Endometrial microvascular endothelial cells (primary cell): ENCODE measurements around the gene MAP3K6. TPM values are rescaled to one million over a fixed set of nuclear protein-coding genes. Genes with fewer than 3 reads are reported as not detected.

ENCODE experiments used
- in situ Hi-C: cut with HindIII; loops from 2 replicates; pipeline ENCODE4 v1.10.0; 2017; ENCODE audit warnings: low sequenced_read_pairs, low pct_unique_long_range_greater_than_20kb; ENCODE audit errors: inconsistent ontology term
- total RNA-seq: library from RNA; depleted of rRNA; stranded (reverse); fragments of >200 nt; gene quantifications from one replicate; pipeline ENCODE4 v1.2.3, GENCODE V29; 2015; ENCODE audit errors: inconsistent ontology term

The MAP3K6 gene, protein sequence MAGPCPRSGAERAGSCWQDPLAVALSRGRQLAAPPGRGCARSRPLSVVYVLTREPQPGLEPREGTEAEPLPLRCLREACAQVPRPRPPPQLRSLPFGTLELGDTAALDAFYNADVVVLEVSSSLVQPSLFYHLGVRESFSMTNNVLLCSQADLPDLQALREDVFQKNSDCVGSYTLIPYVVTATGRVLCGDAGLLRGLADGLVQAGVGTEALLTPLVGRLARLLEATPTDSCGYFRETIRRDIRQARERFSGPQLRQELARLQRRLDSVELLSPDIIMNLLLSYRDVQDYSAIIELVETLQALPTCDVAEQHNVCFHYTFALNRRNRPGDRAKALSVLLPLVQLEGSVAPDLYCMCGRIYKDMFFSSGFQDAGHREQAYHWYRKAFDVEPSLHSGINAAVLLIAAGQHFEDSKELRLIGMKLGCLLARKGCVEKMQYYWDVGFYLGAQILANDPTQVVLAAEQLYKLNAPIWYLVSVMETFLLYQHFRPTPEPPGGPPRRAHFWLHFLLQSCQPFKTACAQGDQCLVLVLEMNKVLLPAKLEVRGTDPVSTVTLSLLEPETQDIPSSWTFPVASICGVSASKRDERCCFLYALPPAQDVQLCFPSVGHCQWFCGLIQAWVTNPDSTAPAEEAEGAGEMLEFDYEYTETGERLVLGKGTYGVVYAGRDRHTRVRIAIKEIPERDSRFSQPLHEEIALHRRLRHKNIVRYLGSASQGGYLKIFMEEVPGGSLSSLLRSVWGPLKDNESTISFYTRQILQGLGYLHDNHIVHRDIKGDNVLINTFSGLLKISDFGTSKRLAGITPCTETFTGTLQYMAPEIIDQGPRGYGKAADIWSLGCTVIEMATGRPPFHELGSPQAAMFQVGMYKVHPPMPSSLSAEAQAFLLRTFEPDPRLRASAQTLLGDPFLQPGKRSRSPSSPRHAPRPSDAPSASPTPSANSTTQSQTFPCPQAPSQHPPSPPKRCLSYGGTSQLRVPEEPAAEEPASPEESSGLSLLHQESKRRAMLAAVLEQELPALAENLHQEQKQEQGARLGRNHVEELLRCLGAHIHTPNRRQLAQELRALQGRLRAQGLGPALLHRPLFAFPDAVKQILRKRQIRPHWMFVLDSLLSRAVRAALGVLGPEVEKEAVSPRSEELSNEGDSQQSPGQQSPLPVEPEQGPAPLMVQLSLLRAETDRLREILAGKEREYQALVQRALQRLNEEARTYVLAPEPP (N-terminal part only)
- total RNA-seq = 18.0 TPM

DNA sequence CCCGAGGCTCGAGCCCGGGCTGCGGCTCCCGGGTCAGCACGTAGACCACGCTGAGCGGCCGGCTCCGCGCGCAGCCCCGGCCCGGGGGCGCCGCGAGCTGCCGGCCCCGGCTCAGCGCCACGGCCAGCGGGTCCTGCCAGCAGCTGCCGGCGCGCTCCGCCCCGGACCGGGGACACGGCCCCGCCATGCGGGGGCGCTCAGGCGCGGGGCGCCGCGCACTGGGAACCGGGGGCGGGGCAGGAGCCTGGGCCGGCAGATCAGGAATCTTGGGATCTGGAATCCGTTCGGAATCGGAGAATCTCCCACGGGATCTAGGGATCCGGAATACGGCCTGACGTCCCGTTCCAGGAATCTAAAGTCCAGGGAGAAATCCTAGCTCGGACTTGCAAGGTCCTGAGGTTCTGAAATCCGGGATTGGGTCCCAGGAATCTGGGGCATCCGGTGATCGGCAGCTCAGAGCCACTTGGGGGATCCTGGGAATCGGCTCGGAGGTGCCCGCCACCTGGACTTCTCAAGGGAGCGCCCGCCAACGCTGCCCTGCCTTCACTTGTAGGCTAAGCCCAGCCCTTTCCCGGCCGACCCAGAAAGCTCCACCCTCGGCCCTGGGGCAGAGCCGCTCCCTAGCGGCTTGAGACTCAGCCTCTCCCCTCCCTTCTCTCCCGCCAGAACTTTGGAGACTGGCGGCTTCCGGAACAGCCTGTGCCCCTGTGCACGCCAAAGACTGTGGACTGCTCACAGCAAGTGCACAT lies at the start of gene MAP3K6:
Gene MAP3K6 (minus strand): TSS at position 551 of the 749 bp plus-strand sequence. CDS start 364 bp downstream, at position 187.
- in situ Hi-C loops = no loop called here

DNA sequence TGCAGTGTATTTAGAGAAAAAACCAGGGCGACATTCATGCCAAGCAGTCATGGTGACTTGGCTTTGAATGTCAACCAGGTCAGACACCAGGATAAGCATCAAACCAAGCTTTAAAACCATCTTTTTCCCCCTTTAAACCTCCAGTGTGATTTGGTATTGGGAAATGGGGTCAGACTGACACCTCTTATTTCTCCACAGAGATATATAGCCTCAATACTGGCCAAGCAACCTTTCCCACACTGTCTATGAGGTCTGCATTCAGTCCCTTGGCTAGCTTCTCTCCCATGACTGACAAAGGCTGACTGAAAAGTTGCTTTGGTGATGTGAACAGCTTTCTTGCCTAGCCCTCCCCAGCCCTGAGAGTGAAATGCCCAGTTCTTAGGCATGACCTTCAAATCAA lies 47.3 kb upstream of the MAP3K6 start:
- in situ Hi-C loops = loop anchor here (25.0 kb wide), 1 partner anchor 173 kb away; no protein-coding TSS in a partner anchor

DNA sequence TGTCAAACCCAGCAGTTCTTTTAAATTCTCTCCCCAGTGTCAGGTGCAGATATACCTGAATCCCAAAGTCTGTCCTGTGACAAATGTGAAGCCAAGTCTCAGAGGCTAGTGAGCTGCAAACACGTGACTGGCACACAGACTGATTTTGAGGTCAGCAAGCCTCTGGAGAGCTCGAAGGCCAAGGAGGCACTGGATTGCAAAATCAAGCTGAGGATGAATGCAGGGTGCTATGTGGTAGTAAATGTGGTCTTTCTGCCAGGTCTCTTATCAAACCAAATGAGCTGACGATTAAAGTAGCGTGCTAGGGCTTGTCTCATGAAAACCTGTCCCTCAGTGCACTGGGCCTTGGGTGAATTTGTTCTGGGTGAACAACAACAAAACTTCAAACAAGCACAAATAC lies 46.2 kb upstream of the MAP3K6 start:
- in situ Hi-C loops = loop anchor here (25.0 kb wide), 1 partner anchor 174 kb away; no protein-coding TSS in a partner anchor

DNA sequence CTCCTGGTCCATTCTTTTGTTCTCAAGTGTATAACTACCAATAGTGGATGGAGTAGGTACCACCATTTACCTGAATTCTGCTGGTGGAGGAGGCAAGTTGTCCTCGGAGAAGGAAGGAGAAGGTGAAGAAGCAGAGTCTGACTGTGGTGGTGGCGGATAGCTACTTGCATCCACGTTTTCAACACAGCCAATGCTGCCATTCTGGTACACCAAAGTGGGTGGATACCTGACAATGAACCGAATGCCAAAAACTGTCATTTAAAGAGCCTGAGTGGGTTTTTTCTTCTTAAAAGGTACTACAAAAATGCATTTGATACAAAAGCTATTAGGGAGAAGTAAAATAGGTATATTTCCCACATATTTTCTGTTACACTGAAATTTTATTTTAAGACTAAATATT lies 45.7 kb upstream of the MAP3K6 start:
- in situ Hi-C loops = loop anchor here (25.0 kb wide), 1 partner anchor 175 kb away; no protein-coding TSS in a partner anchor

DNA sequence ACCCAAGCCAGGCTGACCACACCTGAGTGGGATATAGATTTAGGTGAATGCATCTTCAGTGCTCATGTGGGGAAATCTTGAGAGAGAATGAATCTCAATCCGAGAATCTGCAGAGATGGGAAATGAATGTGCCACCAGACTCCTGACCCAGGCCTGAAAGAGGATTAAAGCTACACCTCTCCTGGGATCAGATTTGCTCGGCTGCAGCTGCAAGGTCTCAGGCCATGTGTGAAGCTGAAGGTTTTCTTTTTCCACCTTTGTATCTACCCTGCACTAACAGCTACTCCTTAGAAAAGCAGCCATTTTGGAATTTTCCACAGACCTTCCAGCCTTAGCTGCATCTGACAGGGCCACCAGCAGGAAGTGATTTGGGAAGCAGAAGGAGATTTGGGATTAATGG lies 43.9 kb upstream of the MAP3K6 start:
- in situ Hi-C loops = loop anchor here (25.0 kb wide), 1 partner anchor 177 kb away; no protein-coding TSS in a partner anchor

DNA sequence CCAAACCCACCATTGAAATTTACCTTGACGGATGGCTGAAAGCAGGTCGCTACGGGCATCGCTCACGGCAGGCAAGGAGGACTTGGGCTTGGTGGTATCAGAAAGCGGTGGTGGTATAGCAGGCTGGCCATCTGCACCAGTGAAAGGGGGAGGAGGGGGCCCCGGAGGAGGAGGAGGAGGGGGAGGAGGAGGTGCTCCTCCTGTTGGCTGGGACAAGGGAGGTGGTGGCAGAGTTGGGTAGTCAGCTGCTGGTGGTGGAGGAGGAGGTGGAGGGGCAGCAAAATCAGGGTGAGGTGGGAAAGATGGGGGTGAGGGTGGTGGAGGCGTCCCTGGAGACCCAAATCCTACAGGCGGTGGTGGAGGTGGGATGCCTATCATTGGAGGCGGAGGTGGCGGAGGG lies 42.9 kb upstream of the MAP3K6 start:
- in situ Hi-C loops = loop anchor here (25.0 kb wide), 1 partner anchor 178 kb away; no protein-coding TSS in a partner anchor

DNA sequence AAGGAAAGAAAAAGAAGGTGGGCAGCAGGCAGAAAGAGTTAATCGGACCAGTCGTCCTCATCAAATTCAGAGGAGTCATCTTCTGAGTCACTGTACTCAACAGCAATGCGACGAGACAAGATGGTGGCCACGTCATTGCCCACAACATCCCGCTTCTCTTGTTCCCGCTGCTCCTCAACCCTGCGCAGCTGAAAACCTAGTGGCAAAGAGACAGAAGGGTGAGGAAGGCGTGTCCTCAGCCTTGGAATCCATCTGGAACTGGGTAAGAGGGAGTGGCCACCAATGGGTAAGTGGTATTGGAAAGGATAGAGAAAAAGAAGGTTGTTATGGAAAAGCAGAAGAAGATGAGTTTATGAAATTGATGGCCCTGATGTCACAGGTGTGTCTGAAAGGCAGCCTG lies 41.4 kb upstream of the MAP3K6 start:
- in situ Hi-C loops = loop anchor here (25.0 kb wide), 1 partner anchor 179 kb away; no protein-coding TSS in a partner anchor

DNA sequence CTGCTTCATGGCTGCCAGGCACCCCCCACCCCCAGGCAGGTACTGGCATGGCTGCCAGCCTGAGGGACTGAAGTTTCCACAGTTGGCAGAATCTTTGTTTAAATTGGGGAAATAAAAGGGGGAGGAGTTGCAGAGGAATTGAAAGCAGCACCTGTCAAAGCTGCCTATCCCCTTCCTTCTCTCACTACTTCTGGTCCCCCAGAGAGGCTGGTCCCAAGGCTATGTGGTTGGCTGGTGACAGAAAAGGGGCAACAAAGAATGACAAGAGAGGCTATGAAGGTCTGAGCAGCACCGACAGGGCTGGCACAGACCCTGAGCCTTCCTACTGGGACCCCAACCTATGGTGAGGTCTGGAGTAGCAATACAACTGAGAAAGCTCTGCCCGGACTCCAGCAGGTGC lies 40.0 kb upstream of the MAP3K6 start:
- in situ Hi-C loops = loop anchor here (25.0 kb wide), 1 partner anchor 181 kb away; no protein-coding TSS in a partner anchor

DNA sequence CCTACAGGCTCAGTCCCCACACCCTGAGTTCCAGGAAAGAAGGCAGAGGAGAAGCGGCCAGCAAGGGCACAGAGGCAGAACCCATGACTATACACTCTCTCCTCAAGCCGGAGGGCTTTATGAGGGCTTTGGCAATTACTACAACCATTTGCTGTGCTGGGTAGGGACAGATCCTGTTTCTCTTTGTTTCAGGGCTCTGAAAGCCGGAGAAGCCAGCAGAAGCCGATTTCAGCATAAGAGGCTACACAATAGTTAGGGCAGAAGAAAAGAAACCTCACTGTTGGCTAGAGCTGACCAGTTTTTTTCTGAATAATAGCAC lies 39.6 kb upstream of the MAP3K6 start:
- in situ Hi-C loops = loop anchor here (25.0 kb wide), 1 partner anchor 181 kb away; no protein-coding TSS in a partner anchor

DNA sequence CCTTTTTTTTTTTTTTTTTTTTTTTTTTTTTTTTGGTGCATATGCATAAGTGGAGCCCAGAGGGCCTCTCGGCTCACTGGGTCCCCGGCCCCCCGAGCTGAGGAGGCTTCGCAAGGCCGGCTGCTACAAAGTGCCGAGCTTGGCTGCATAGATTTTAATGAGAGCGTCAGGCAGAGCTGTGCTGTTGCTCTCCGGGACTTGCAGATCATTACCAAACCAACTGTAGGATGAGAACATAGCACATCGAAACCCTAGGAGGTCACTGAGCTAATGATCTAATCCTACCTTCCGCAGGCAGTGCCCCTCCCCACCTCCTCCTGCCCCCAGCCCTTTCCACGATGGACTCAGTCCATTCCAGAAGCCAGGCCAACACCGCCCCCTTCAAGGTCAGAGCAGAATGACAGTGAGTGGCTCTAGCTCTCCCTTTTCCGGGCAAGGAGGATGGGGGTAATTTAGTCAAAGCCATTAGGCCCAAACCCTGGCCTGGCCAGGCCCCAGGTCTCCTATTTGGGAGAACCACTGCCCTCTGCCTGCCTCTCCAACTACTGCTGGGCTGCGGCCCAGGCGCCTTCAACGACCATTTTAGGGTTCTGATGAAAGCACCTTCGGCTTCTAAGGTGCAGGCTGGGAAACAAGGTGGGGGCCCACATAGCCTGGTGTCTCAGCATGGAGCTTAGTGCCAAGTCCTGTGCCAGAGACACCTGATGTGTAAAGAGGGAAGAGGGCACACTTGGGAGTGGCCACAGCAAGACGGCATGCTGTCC lies 39.0 kb upstream of the MAP3K6 start:
- in situ Hi-C loops = loop anchor here (25.0 kb wide), 1 partner anchor 182 kb away; no protein-coding TSS in a partner anchor

DNA sequence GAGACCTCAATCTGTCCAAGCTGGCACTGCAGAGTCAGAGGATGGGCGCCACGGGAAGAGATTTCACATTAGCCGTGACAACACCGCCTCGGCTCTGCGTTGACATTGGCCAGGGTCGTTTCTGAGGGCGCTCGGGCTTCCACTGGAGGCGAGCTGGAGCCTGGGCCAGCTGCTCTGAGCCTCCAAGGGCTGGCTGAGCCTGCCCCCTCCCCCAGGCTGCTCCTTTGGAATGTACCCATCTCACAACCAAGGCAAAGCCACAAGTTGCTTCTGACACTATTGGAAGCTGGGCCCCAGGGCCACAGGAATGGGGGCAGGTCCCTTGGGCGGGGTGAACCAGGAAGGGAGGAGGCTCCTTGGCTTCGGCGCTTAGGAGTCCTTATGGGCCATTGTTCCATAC lies 38.3 kb upstream of the MAP3K6 start:
- in situ Hi-C loops = loop anchor here (25.0 kb wide), 1 partner anchor 182 kb away; no protein-coding TSS in a partner anchor

DNA sequence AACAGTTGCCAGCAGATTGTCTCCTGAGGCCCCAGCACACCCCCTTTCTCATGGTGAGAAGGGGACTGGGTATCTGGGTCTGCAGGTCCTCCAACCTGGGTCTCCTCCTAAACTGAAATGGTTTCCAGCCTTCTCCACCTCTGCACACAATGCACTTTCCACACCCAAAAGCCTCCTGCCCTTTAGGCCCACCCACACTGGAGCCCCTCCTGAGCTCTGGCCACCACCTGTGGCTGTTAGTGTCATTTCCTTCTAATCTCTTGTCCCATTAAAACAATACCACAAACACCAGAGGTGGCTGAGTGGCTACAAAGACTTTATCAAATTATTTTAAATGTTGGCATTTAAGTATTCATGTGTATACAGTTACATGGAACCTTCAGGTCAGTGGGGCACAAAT lies 37.2 kb upstream of the MAP3K6 start:
- in situ Hi-C loops = loop anchor here (25.0 kb wide), 1 partner anchor 183 kb away; no protein-coding TSS in a partner anchor

DNA sequence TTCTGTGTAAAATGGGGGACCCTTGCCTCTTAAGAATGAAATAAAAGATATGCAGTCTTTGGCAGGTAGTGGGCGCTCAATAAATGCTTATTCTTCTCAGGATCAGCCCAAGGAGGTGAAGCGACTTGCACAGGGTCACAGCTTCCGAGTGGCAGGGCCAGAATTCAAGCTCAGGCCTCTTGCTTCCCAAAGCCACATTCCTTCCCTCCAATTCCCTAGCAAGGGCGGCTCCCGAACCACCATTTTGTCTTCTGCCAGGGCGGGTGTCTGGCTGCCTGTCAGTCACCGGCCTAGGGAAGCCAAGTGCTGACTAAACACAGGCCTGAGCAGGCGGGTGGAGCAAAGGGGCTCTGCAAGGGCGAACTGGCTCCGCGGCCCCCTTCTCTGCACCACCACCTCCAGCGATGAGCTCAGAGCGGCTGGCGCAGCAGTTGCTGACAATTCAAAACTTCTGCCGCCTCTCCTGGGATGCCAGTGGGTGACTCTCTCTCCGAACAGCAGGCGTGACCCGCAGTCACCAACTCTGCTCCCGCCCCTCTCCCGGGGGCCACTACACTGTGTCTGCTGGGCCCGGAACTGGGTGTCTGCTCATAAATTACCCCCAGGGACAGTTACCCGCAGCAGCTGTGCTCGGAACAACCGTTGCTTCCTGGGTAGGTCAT lies 36.4 kb upstream of the MAP3K6 start:
- in situ Hi-C loops = loop anchor here (25.0 kb wide), 1 partner anchor 184 kb away; no protein-coding TSS in a partner anchor

DNA sequence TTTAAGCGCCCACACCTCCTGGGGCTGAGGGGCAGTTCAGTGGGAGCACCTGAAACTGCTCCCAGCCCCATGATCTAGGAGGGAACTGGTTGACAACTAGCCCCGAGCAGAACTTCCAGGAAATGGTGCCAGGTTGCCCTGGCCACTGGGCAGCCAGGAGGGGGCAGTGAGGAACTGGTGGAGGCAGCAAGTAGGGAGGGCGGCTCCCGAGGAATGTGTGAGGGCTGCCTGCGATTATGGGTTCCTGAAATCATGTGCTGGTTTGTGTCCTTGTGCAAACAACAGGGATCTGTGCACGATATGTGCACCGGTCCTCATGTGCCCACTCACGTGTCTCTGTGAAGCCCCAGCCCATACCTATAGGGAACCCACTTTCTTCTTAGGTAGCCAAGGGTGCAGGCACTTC lies 35.6 kb upstream of the MAP3K6 start:
- in situ Hi-C loops = loop anchor here (25.0 kb wide), 1 partner anchor 185 kb away; no protein-coding TSS in a partner anchor

DNA sequence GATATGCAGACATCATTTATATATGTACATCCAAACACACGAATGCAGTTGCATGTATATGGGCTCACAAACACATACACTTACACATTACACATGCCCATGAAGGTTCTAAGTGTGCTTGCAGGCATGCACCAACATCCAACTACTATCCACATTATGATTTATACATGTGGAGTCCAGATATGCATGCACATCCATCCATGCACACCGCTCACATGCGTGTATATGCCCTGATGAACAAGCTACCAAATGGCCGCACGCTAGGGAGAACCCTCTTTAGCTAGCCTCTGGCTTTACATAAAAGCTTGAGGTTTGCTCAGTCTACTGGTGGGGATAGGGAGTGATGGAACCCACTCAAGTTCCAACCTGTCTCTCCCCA lies 34.2 kb upstream of the MAP3K6 start:
- in situ Hi-C loops = loop anchor here (25.0 kb wide), 1 partner anchor 186 kb away; no protein-coding TSS in a partner anchor

DNA sequence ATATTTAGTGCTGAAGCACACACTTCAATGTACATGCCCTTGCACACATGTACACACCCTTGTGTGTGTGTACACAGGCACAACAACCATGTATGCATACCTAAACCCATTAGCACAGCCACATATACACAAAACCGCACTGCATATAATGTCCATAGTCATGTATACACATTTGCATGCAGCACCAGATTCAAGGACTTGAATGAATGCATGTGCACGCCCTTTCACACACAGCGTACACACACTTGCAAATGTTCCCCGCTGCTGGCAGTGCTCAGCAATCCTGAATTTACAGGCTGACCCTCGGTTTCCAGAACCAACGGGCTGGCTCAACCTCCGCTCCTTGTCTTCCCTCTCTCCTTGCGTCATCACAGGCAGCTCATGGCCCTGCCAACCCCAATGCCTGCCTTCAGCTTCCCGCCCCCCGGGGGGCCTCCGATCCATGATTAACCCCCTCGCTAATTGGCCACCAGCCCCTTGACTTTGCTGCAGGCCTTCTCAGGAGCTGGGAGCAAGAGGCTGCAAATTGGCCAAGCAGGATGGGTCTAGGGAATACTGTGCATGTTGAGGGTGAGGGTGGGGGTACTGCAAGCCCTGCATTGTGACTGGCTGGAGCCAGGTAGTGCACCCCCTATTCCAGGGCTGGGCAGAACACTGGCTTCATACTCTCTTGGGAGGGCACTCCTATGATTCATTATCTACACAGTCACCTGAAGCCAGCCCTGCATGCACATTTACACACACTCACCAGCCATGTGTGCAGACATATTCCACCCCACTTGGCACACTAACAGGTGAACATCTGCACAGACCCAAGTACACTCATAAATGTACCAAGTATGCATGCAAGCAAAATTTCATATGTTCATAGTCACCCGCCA lies 33.6 kb upstream of the MAP3K6 start:
- in situ Hi-C loops = loop anchor here (25.0 kb wide), 1 partner anchor 187 kb away; no protein-coding TSS in a partner anchor
